HEK293 (cell line): ENCODE results near the gene LRRC7.
A peak's percentile ranks its signal among the peaks of the same experiment; 100 is the strongest.

Source experiments
- CTCF ChIA-PET: fragments of 350-600 bp; formaldehyde crosslinking; extraction: SDS; loops from one replicate; lab custom pipeline; 2021; ENCODE audit warnings: antibody characterized with exemption; lab: Yijun Ruan, JAX
- POLR2A ChIA-PET: fragments of 300-600 bp; formaldehyde crosslinking; extraction: SDS; loops from one replicate; lab custom pipeline; 2020; ENCODE audit warnings: antibody characterized with exemption, inconsistent platforms; lab: Yijun Ruan, JAX
- H3K27ac ChIP-seq: fragments of 200-500 bp; sonication (Bioruptor generic); 2 replicates; pipeline ENCODE4 v1.5.1; 2014; ENCODE audit warnings: low read depth, low read length, control low read depth, inconsistent platforms; ENCODE audit errors: extremely low read depth
- H3K36me3 ChIP-seq, 2 experiments: fragments of 200-500 bp in 1 of 2; sonication (Bioruptor generic) in 1 of 2; 1 replicate in 1 of 2; 2 replicates in 1 of 2; pipeline ENCODE4 v1.5.1; 2014 to 2017; ENCODE audit warnings: inconsistent platforms in 2 of 2, low read length in 2 of 2; ENCODE audit not compliant: control insufficient read depth in 2 of 2, insufficient read depth in 1 of 2
- H3K4me1 ChIP-seq: fragments of 200-500 bp; sonication (Bioruptor generic); 2 replicates; pipeline ENCODE4 v1.5.1; 2014; ENCODE audit warnings: mild to moderate bottlenecking, low read length, inconsistent platforms; ENCODE audit not compliant: control insufficient read depth, insufficient read depth
- H3K4me3 ChIP-seq: 2 replicates; pipeline ENCODE4 v1.5.1; 2011; ENCODE audit warnings: low read depth, mild to moderate bottlenecking, control low read depth, low read length, moderate library complexity
- H3K9me3 ChIP-seq: fragments of 200-500 bp; sonication (Bioruptor generic); 2 replicates; pipeline ENCODE4 v1.5.1; 2014; ENCODE audit warnings: low read depth, low read length, inconsistent platforms; ENCODE audit not compliant: control insufficient read depth, insufficient read depth
- ATF2 ChIP-seq: fragments of 450-650 bp; formaldehyde crosslinking; IDR thresholded peaks from 2 replicates; pipeline ENCODE4 v1.5.1; 2016; ENCODE audit warnings: missing biosample characterization, missing genetic modification characterization, low read depth
- MEIS1 ChIP-seq: sonication (generic); formaldehyde crosslinking; IDR thresholded peaks from 2 replicates; pipeline ENCODE4 v1.8.1; 2022; ENCODE audit warnings: missing genetic modification reagents, mild to moderate bottlenecking, borderline replicate concordance
- PATZ1 ChIP-seq: fragments of 450-650 bp; formaldehyde crosslinking; IDR thresholded peaks from 2 replicates; pipeline ENCODE4 v1.5.1; 2016; ENCODE audit warnings: missing biosample characterization, missing genetic modification characterization
- REST ChIP-seq: fragments of 450-650 bp; formaldehyde crosslinking; IDR thresholded peaks from 2 replicates; pipeline ENCODE4 v1.5.1; 2016; ENCODE audit warnings: missing biosample characterization, missing genetic modification characterization
- SCRT2 ChIP-seq: fragments of 450-650 bp; formaldehyde crosslinking; IDR thresholded peaks from 2 replicates; pipeline ENCODE4 v1.5.1; 2016; ENCODE audit warnings: missing biosample characterization, missing genetic modification characterization
- ZBTB11 ChIP-seq: fragments of 450-650 bp; formaldehyde crosslinking; conservative IDR thresholded peaks from 2 replicates; pipeline ENCODE4 v1.5.1; 2016; ENCODE audit warnings: low read depth, missing biosample characterization, missing genetic modification characterization
- ZFP3 ChIP-seq: fragments of 450-650 bp; formaldehyde crosslinking; IDR thresholded peaks from 2 replicates; pipeline ENCODE4 v1.5.1; 2016; ENCODE audit warnings: low read depth, missing biosample characterization, missing genetic modification characterization
- ZNF133 ChIP-seq: fragments of 450-650 bp; formaldehyde crosslinking; IDR thresholded peaks from 2 replicates; pipeline ENCODE4 v1.5.1; 2016; ENCODE audit warnings: missing biosample characterization, missing genetic modification characterization
- ZNF366 ChIP-seq: fragments of 450-650 bp; formaldehyde crosslinking; conservative IDR thresholded peaks from 2 replicates; pipeline ENCODE4 v1.5.1; 2016; ENCODE audit warnings: missing biosample characterization, missing genetic modification characterization
- ZNF514 ChIP-seq: fragments of 450-650 bp; formaldehyde crosslinking; IDR thresholded peaks from 2 replicates; pipeline ENCODE4 v1.5.1; 2016; ENCODE audit warnings: missing biosample characterization, missing genetic modification characterization
- ZNF555 ChIP-seq: fragments of 450-650 bp; formaldehyde crosslinking; conservative IDR thresholded peaks from 2 replicates; pipeline ENCODE4 v1.5.1; 2017; ENCODE audit warnings: missing biosample characterization, mild to moderate bottlenecking, missing genetic modification characterization, inconsistent platforms
- ZNF585B ChIP-seq: fragments of 450-650 bp; formaldehyde crosslinking; IDR thresholded peaks from 2 replicates; pipeline ENCODE4 v1.5.1; 2016; ENCODE audit warnings: missing biosample characterization, missing genetic modification characterization
- ZNF624 ChIP-seq: fragments of 450-650 bp; formaldehyde crosslinking; IDR thresholded peaks from 2 replicates; pipeline ENCODE4 v1.5.1; 2017; ENCODE audit warnings: missing biosample characterization, missing genetic modification characterization
- ZNF776 ChIP-seq: fragments of 450-650 bp; formaldehyde crosslinking; IDR thresholded peaks from 2 replicates; pipeline ENCODE4 v1.5.0; 2017; ENCODE audit warnings: missing biosample characterization, missing genetic modification characterization, borderline replicate concordance
- TF ChIP-seq, protein P1 (sequence below): fragments of 450-650 bp; formaldehyde crosslinking; IDR thresholded peaks from 2 replicates; pipeline ENCODE4 v1.5.1; 2016; ENCODE audit warnings: missing biosample characterization, missing genetic modification characterization, borderline replicate concordance
- TF ChIP-seq, protein P2 (sequence below): fragments of 450-650 bp; formaldehyde crosslinking; IDR thresholded peaks from 2 replicates; pipeline ENCODE4 v1.5.1; 2017; ENCODE audit warnings: missing biosample characterization, missing genetic modification characterization
- TF ChIP-seq, protein P3 (sequence below): fragments of 450-650 bp; formaldehyde crosslinking; IDR thresholded peaks from 2 replicates; pipeline ENCODE4 v1.5.1; 2017; ENCODE audit warnings: missing biosample characterization, missing genetic modification characterization

The LRRC7 gene

DNA sequence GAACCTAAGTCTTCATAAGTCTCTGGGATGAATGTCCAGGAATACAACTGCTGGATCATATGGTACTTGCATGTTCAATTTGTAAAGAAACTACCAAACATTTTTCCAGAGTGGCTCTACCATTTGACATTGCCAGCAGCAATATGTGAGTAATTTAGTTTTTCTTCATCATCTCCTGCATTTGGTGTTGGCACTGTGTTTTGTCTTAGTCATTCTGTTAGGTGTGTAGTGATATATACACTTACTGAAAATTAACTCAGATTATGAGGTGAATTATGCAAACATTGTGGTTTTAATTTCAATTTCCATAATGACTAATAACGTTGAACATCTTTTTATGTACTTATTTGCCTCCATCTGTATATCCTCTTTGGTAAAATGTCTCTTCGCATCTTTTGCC is 499.0 kb downstream of the LRRC7 start:
- CTCF ChIA-PET = no interaction called here
- POLR2A ChIA-PET = no interaction called here
- H3K4me3 ChIP-seq = no peak overlapping the region
- H3K4me1 ChIP-seq = peaks cover 4% of the 10 kb centered on the region
- no peaks in the 10 kb centered on the region for H3K9me3 ChIP-seq
- H3K27ac ChIP-seq = no peak overlapping the region
- H3K36me3 ChIP-seq = no peaks in the 10 kb centered on the region
- TF ChIP-seq, protein P1, sequence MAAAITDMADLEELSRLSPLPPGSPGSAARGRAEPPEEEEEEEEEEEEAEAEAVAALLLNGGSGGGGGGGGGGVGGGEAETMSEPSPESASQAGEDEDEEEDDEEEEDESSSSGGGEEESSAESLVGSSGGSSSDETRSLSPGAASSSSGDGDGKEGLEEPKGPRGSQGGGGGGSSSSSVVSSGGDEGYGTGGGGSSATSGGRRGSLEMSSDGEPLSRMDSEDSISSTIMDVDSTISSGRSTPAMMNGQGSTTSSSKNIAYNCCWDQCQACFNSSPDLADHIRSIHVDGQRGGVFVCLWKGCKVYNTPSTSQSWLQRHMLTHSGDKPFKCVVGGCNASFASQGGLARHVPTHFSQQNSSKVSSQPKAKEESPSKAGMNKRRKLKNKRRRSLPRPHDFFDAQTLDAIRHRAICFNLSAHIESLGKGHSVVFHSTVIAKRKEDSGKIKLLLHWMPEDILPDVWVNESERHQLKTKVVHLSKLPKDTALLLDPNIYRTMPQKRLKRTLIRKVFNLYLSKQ (tag by site-specific recombination) = no peak
- TF ChIP-seq SCRT2 = no peak
- no peak for TF ChIP-seq ZNF624
- no peak for TF ChIP-seq PATZ1 (tag by site-specific recombination)
- TF ChIP-seq ZFP3 (tag by site-specific recombination) = no peak
- TF ChIP-seq, protein P2, sequence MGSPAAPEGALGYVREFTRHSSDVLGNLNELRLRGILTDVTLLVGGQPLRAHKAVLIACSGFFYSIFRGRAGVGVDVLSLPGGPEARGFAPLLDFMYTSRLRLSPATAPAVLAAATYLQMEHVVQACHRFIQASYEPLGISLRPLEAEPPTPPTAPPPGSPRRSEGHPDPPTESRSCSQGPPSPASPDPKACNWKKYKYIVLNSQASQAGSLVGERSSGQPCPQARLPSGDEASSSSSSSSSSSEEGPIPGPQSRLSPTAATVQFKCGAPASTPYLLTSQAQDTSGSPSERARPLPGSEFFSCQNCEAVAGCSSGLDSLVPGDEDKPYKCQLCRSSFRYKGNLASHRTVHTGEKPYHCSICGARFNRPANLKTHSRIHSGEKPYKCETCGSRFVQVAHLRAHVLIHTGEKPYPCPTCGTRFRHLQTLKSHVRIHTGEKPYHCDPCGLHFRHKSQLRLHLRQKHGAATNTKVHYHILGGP (tag by site-specific recombination) = no peak
- TF ChIP-seq ZNF555 (tag by site-specific recombination) = no peak
- no peak for TF ChIP-seq ZNF585B

DNA sequence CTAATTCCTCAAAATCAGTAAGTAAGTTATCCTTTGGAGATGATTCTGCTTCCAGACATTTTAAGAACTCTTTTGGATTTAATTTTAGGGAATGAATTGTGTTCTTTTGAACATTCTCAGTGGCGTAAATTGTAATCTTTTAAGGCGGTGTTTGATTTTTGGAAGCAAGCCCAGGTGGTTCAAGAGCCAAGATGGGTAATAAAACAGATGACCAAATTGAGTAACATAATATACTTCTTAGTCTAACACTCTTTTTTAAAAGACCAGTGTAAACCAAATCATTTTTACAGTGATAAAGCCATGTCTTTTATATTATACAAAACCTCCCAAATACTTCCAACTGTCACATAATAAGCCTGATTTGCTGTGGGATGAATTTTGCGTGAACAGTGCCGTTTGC is 503.9 kb downstream of the LRRC7 start:
- Histone ChIP-seq H3K4me3 (no peak overlapping the region), H3K36me3 (no peaks in the 10 kb centered on the region), H3K9me3 (no peaks in the 10 kb centered on the region), H3K4me1 (peaks cover 12% of the 10 kb centered on the region), H3K27ac (no peak overlapping the region)
- ChIA-PET POLR2A (no interaction called here), CTCF (no interaction called here)
- TF ChIP-seq ZNF366 (tag by site-specific recombination) (peak; percentile 14; the same call in 1 of the 2 replicates), ZBTB11 (tag by site-specific recombination) (no peak), ATF2 (tag by site-specific recombination) (no peak), ZNF133 (tag by site-specific recombination) (no peak), ZNF776 (tag by site-specific recombination) (no peak), REST (tag by site-specific recombination) (no peak), MEIS1 (CRISPR knock-in tag) (no peak), ZNF514 (tag by site-specific recombination) (no peak)
- TF ChIP-seq, protein P3, sequence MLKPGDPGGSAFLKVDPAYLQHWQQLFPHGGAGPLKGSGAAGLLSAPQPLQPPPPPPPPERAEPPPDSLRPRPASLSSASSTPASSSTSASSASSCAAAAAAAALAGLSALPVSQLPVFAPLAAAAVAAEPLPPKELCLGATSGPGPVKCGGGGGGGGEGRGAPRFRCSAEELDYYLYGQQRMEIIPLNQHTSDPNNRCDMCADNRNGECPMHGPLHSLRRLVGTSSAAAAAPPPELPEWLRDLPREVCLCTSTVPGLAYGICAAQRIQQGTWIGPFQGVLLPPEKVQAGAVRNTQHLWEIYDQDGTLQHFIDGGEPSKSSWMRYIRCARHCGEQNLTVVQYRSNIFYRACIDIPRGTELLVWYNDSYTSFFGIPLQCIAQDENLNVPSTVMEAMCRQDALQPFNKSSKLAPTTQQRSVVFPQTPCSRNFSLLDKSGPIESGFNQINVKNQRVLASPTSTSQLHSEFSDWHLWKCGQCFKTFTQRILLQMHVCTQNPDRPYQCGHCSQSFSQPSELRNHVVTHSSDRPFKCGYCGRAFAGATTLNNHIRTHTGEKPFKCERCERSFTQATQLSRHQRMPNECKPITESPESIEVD (tag by site-specific recombination) = peak; percentile 49
